ENCODE results near the gene ZFYVE28. TPM values are rescaled to one million over a fixed set of nuclear protein-coding genes. Genes with fewer than 3 reads are reported as not detected.

ZFYVE28 gene
- total RNA-seq, 1 donor from 2014 or later, result 1.3 TPM

- FAIRE-seq, result no peak
- no peak for TF ChIP-seq CTCF (IDR thresholded peaks at IDR 0.05; ENCODE audit: insufficient read depth, low read length, severe bottlenecking)
- no peak for DNase-seq (ENCODE audit: low read depth)
Measured at GRCh38 chr4:2259036-2259540, 159.4 kb downstream of the ZFYVE28 start.

GRCh38 chr4:2258091-2259035, 160.1 kb downstream of the ZFYVE28 start:
- FAIRE-seq (no peak), DNase-seq (ENCODE audit: low read depth) (no peak)
- TF ChIP-seq CTCF (IDR thresholded peaks at IDR 0.05; ENCODE audit: insufficient read depth, low read length, severe bottlenecking), result no peak
- peaks cover 16% of the 10 kb centered on the region for H3K36me3 ChIP-seq (ENCODE audit: control insufficient read depth, insufficient read depth, low read length)
- no peak overlapping the region for H3K4me3 ChIP-seq (ENCODE audit: low read depth, low read length)
- H3K27me3 ChIP-seq (ENCODE audit: control insufficient read depth, insufficient read depth, low read length), result no peaks in the 10 kb centered on the region

More at GRCh38 chr4:2259036-2259540, 159.4 kb downstream of the ZFYVE28 start:
- Histone ChIP-seq H3K4me3 (ENCODE audit: low read depth, low read length) (no peak overlapping the region), H3K27me3 (ENCODE audit: control insufficient read depth, insufficient read depth, low read length) (no peaks in the 10 kb centered on the region), H3K36me3 (ENCODE audit: control insufficient read depth, insufficient read depth, low read length) (peaks cover 14% of the 10 kb centered on the region)

GRCh38 chr4:2257361-2258081, 160.9 kb downstream of the ZFYVE28 start:
- no peak overlapping the region for H3K4me3 ChIP-seq (ENCODE audit: low read depth, low read length)
- DNase-seq (ENCODE audit: low read depth), result no peak
- H3K36me3 ChIP-seq (ENCODE audit: control insufficient read depth, insufficient read depth, low read length), result peaks cover 20% of the 10 kb centered on the region
- H3K27me3 ChIP-seq (ENCODE audit: control insufficient read depth, insufficient read depth, low read length), result no peaks in the 10 kb centered on the region
- FAIRE-seq, result no peak
- TF ChIP-seq CTCF (IDR thresholded peaks at IDR 0.05; ENCODE audit: insufficient read depth, low read length, severe bottlenecking), result no peak

- FAIRE-seq (no peak), DNase-seq (ENCODE audit: low read depth) (no peak)
- no peak overlapping the region for H3K4me3 ChIP-seq (ENCODE audit: low read depth, low read length)
Measured at GRCh38 chr4:2256781-2257191, 161.7 kb downstream of the ZFYVE28 start.

GRCh38 chr4:2256156-2256731, 162.2 kb downstream of the ZFYVE28 start:
- DNase-seq (ENCODE audit: low read depth), result no peak
- no peak for TF ChIP-seq CTCF (IDR thresholded peaks at IDR 0.05; ENCODE audit: insufficient read depth, low read length, severe bottlenecking)
- no peak for FAIRE-seq
- H3K36me3 ChIP-seq (ENCODE audit: control insufficient read depth, insufficient read depth, low read length), result peaks cover 24% of the 10 kb centered on the region
- H3K4me3 ChIP-seq (ENCODE audit: low read depth, low read length), result no peak overlapping the region
- no peaks in the 10 kb centered on the region for H3K27me3 ChIP-seq (ENCODE audit: control insufficient read depth, insufficient read depth, low read length)

More at GRCh38 chr4:2256781-2257191, 161.7 kb downstream of the ZFYVE28 start:
- H3K36me3 ChIP-seq (ENCODE audit: control insufficient read depth, insufficient read depth, low read length), result peaks cover 20% of the 10 kb centered on the region
- no peaks in the 10 kb centered on the region for H3K27me3 ChIP-seq (ENCODE audit: control insufficient read depth, insufficient read depth, low read length)
- TF ChIP-seq CTCF (IDR thresholded peaks at IDR 0.05; ENCODE audit: insufficient read depth, low read length, severe bottlenecking), result no peak
